ENCODE results near the gene DICER1. TPM values are rescaled to one million over a fixed set of nuclear protein-coding genes. Genes with fewer than 3 reads are reported as not detected.

Gene DICER1
- polyA plus RNA-seq, 3 donors = 26.5 to 38.4 (median 34.7) TPM

DNA sequence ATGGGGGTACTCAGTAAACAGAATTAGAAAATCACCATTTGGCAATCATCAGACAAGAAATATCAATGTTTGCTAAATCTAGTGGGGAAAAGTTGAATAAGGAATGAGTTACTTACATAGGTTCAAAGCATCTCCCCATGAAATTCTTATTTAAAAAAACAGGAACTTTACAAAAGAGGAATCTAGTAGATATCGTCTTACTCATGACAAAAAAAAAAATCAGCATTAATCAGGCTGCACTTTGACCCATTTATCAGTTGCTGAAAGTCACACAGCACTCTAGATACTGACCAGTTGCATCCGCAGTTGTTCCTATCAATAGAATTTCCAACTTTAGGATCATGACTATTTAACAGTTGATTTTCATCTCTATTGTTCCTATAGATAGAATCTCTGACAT lies 5.8 kb upstream of the DICER1 start:
- H3K36me3 ChIP-seq (replicated peaks in 1 of 2; ENCODE audit: control insufficient read depth in 1 of 2, insufficient read depth in 2 of 2, low read length in 2 of 2) = no peaks in the 10 kb centered on the region
- H3K79me2 ChIP-seq (ENCODE audit: insufficient read depth, low read length) = no peaks in the 10 kb centered on the region
- peak; percentile 18 to 62 (median 51) for DNase-seq
- peaks cover 0 to 5% of the 10 kb centered on the region in 2 donors for H3K9me3 ChIP-seq (replicated peaks in 1 of 2; ENCODE audit: control insufficient read depth in 1 of 2, insufficient read depth in 1 of 2, low read length in 2 of 2)
- H3K27me3 ChIP-seq (ENCODE audit: control insufficient read depth in 2 of 2, insufficient read depth in 2 of 2, low read length in 2 of 2) = no peaks in the 10 kb centered on the region
- peak overlapping the region; percentile 65 to 90 (median 84) for H3K27ac Mint-ChIP-seq
- peak overlapping the region in 1 of 2 donors; percentile 53 for H3K27ac ChIP-seq (ENCODE audit: low read depth in 1 of 2, low read length in 2 of 2)
- H3K4me1 Mint-ChIP-seq = peaks cover 31% of the 10 kb centered on the region
- H3K9ac ChIP-seq (ENCODE audit: insufficient read depth, low read length, poor library complexity, severe bottlenecking) = no peak overlapping the region
- no peak for TF ChIP-seq CTCF (IDR thresholded peaks at IDR 0.05)
- intact Hi-C loops (cut with micrococcal nuclease) = loop anchor here in 1 of 2 donors (5.0 kb wide), 1 partner anchor 159 kb away; no protein-coding TSS in a partner anchor
- peaks cover 0 to 11% of the 10 kb centered on the region in 2 donors for H3K36me3 Mint-ChIP-seq
- H3K4me2 ChIP-seq (replicated peaks; ENCODE audit: extremely low read depth, low read length, poor library complexity, severe bottlenecking) = peak overlapping the region; percentile 17
- peak overlapping the region in 1 of 2 donors; percentile 62 for H3K4me3 Mint-ChIP-seq
- peaks cover 5 to 18% (median 10%) of the 10 kb centered on the region in 7 donors for H3K9me3 Mint-ChIP-seq
- no peaks in the 10 kb centered on the region for H4K20me1 ChIP-seq (ENCODE audit: insufficient read depth, low read length)
- 0% methylated on average over 1 of the region's 2 CpGs for WGBS (ENCODE audit: insufficient coverage)
- peak overlapping the region in 1 of 3 experiments; percentile 18 for H3K4me3 ChIP-seq (replicated peaks in 1 of 3; ENCODE audit: low read depth in 2 of 3, low read length in 3 of 3)
- peaks cover 23 to 28% of the 10 kb centered on the region in 2 donors for H3K4me1 ChIP-seq (ENCODE audit: control insufficient read depth in 1 of 2, insufficient read depth in 2 of 2, low read length in 2 of 2)
- no peak overlapping the region for H2AFZ ChIP-seq (ENCODE audit: insufficient read depth, low read depth, low read length, poor library complexity, severe bottlenecking)
- H3K27me3 Mint-ChIP-seq (ENCODE audit: low read depth in 3 of 3) = peaks cover 0 to 3% (median 0%) of the 10 kb centered on the region in 3 donors

- H3K9me3 ChIP-seq (replicated peaks in 1 of 2; ENCODE audit: control insufficient read depth in 1 of 2, insufficient read depth in 1 of 2, low read length in 2 of 2) = peaks cover 0 to 5% of the 10 kb centered on the region in 2 donors
- no peak for DNase-seq
- no peak overlapping the region for H3K4me3 ChIP-seq (replicated peaks in 1 of 3; ENCODE audit: low read depth in 2 of 3, low read length in 3 of 3)
- H3K9me3 Mint-ChIP-seq = peaks cover 5 to 16% (median 10%) of the 10 kb centered on the region in 7 donors
- peak overlapping the region in 1 of 2 donors; percentile 62 for H3K4me3 Mint-ChIP-seq
- no peak overlapping the region for H3K4me2 ChIP-seq (replicated peaks; ENCODE audit: extremely low read depth, low read length, poor library complexity, severe bottlenecking)
- no peak overlapping the region for H2AFZ ChIP-seq (ENCODE audit: insufficient read depth, low read depth, low read length, poor library complexity, severe bottlenecking)
- H3K27me3 ChIP-seq (ENCODE audit: control insufficient read depth in 2 of 2, insufficient read depth in 2 of 2, low read length in 2 of 2) = no peaks in the 10 kb centered on the region
- H3K4me1 Mint-ChIP-seq = peaks cover 35% of the 10 kb centered on the region
- intact Hi-C loops (cut with micrococcal nuclease) = loop anchor here in 1 of 2 donors (5.0 kb wide), 1 partner anchor 160 kb away; no protein-coding TSS in a partner anchor
- peaks cover 26 to 32% of the 10 kb centered on the region in 2 donors for H3K4me1 ChIP-seq (ENCODE audit: control insufficient read depth in 1 of 2, insufficient read depth in 2 of 2, low read length in 2 of 2)
- no peaks in the 10 kb centered on the region for H3K79me2 ChIP-seq (ENCODE audit: insufficient read depth, low read length)
- H3K36me3 ChIP-seq (replicated peaks in 1 of 2; ENCODE audit: control insufficient read depth in 1 of 2, insufficient read depth in 2 of 2, low read length in 2 of 2) = no peaks in the 10 kb centered on the region
- H4K20me1 ChIP-seq (ENCODE audit: insufficient read depth, low read length) = no peaks in the 10 kb centered on the region
- H3K27me3 Mint-ChIP-seq (ENCODE audit: low read depth in 3 of 3) = peaks cover 0 to 3% (median 0%) of the 10 kb centered on the region in 3 donors
- 86% methylated on average over 2 of the region's 2 CpGs for WGBS (ENCODE audit: insufficient coverage)
- H3K36me3 Mint-ChIP-seq = peaks cover 0 to 11% of the 10 kb centered on the region in 2 donors
- TF ChIP-seq CTCF (IDR thresholded peaks at IDR 0.05) = no peak
- H3K27ac Mint-ChIP-seq = peak overlapping the region; percentile 65 to 90 (median 84)
- H3K9ac ChIP-seq (ENCODE audit: insufficient read depth, low read length, poor library complexity, severe bottlenecking) = no peak overlapping the region
- peak overlapping the region in 1 of 2 donors; percentile 18 for H3K27ac ChIP-seq (ENCODE audit: low read depth in 1 of 2, low read length in 2 of 2)
Measured at GRCh38 chr14:95162641-95163040, 5.3 kb upstream of the DICER1 start.

All from CD14-positive monocyte (primary cell).